HepG2 (cell line): ENCODE measurements around the gene CMTM3. TPM values are rescaled to one million over a fixed set of nuclear protein-coding genes. Genes with fewer than 3 reads are reported as not detected.
A peak's percentile ranks its signal among the peaks of the same experiment; 100 is the strongest.

Source experiments
- BORCS8-MEF2B ChIP-seq: sonication (generic); formaldehyde crosslinking; IDR thresholded peaks from 2 replicates; pipeline ENCODE4 v1.8.0; 2022; ENCODE audit warnings: mild to moderate bottlenecking, missing genetic modification reagents
- CENPX ChIP-seq: sonication (generic); formaldehyde crosslinking; IDR thresholded peaks from 2 replicates; pipeline ENCODE4 v1.9.0; 2021; ENCODE audit warnings: mild to moderate bottlenecking, missing genetic modification reagents, moderate library complexity
- FUBP1 ChIP-seq: sonication (generic); formaldehyde crosslinking; IDR thresholded peaks from 2 replicates; pipeline ENCODE4 v1.5.1; 2020; ENCODE audit warnings: missing genetic modification reagents, mild to moderate bottlenecking, borderline replicate concordance
- HOXD1 ChIP-seq: sonication (generic); formaldehyde crosslinking; IDR thresholded peaks from 2 replicates; pipeline ENCODE4 v1.5.0; 2020; ENCODE audit warnings: missing genetic modification reagents
- KDM5B ChIP-seq: sonication (generic); formaldehyde crosslinking; IDR thresholded peaks from 2 replicates; pipeline ENCODE4 v1.4.0; 2020; ENCODE audit warnings: missing genetic modification reagents, mild to moderate bottlenecking, borderline replicate concordance
- MEIS1 ChIP-seq: sonication (generic); formaldehyde crosslinking; IDR thresholded peaks from 2 replicates; pipeline ENCODE4 v1.9.0; 2021; ENCODE audit warnings: mild to moderate bottlenecking, missing genetic modification reagents, moderate library complexity, borderline replicate concordance
- MNT ChIP-seq: fragments of 450-650 bp; IDR thresholded peaks from 2 replicates; pipeline ENCODE4 v1.6.1; 2016
- NFIB ChIP-seq: sonication (generic); formaldehyde crosslinking; IDR thresholded peaks from 2 replicates; pipeline ENCODE4 v1.9.0; 2021; ENCODE audit warnings: missing genetic modification reagents, mild to moderate bottlenecking, borderline replicate concordance
- ONECUT2 ChIP-seq: sonication (generic); formaldehyde crosslinking; IDR thresholded peaks from 2 replicates; pipeline ENCODE4 v1.4.0; 2020; ENCODE audit warnings: missing genetic modification reagents
- PITX1 ChIP-seq: sonication (generic); formaldehyde crosslinking; IDR thresholded peaks from 2 replicates; pipeline ENCODE4 v1.5.1; 2020; ENCODE audit warnings: mild to moderate bottlenecking, missing genetic modification reagents
- ZBTB44 ChIP-seq: sonication (generic); formaldehyde crosslinking; IDR thresholded peaks from 2 replicates; pipeline ENCODE4 v1.4.0; 2020; ENCODE audit warnings: missing genetic modification reagents
- ZFP41 ChIP-seq: sonication (generic); formaldehyde crosslinking; IDR thresholded peaks from 2 replicates; pipeline ENCODE4 v1.4.0; 2020; ENCODE audit warnings: mild to moderate bottlenecking, missing genetic modification reagents, borderline replicate concordance
- ZNF33B ChIP-seq: sonication (generic); formaldehyde crosslinking; IDR thresholded peaks from 2 replicates; pipeline ENCODE4 v1.5.1; 2020; ENCODE audit warnings: mild to moderate bottlenecking, missing genetic modification reagents
- ZNF407 ChIP-seq: sonication (generic); formaldehyde crosslinking; IDR thresholded peaks from one replicate; pipeline ENCODE4 v1.5.1; 2020; ENCODE audit warnings: mild to moderate bottlenecking, missing genetic modification reagents; ENCODE audit errors: not compliant biosample characterization
- polyA plus RNA-seq, 8 experiments: library from polyadenylated mRNA; depleted of rRNA in 3 of 8; stranded (reverse) in 7 of 8; unstranded in 1 of 8; fragments of >200 nt; fragmentation: Illumina TruSeq in 4 of 8; extraction: Trizol in 4 of 8; gene quantifications; 2 replicates each; pipeline versions ENCODE4 v1.2.1 to v1.2.3, GENCODE V29; 2011 to 2016; ENCODE audit warnings: low read depth in 4 of 8, missing spikeins in 1 of 8, mixed read lengths in 1 of 8; ENCODE audit not compliant: insufficient read depth in 1 of 8
- total RNA-seq, 5 experiments: library from RNA; depleted of rRNA; stranded (reverse); fragments of >200 nt; fragmentation: Illumina TruSeq; extraction: Trizol; gene quantifications; 2 replicates each; pipeline ENCODE4 v1.2.3, GENCODE V29; 2016; ENCODE audit warnings: low read depth in 1 of 5

Gene CMTM3
- total and polyA plus RNA-seq, 2 of the 13 experiments (the other 11 are each of a cell fraction or from before 2014, with no cell fraction given): 29.2 to 48.7 TPM

DNA sequence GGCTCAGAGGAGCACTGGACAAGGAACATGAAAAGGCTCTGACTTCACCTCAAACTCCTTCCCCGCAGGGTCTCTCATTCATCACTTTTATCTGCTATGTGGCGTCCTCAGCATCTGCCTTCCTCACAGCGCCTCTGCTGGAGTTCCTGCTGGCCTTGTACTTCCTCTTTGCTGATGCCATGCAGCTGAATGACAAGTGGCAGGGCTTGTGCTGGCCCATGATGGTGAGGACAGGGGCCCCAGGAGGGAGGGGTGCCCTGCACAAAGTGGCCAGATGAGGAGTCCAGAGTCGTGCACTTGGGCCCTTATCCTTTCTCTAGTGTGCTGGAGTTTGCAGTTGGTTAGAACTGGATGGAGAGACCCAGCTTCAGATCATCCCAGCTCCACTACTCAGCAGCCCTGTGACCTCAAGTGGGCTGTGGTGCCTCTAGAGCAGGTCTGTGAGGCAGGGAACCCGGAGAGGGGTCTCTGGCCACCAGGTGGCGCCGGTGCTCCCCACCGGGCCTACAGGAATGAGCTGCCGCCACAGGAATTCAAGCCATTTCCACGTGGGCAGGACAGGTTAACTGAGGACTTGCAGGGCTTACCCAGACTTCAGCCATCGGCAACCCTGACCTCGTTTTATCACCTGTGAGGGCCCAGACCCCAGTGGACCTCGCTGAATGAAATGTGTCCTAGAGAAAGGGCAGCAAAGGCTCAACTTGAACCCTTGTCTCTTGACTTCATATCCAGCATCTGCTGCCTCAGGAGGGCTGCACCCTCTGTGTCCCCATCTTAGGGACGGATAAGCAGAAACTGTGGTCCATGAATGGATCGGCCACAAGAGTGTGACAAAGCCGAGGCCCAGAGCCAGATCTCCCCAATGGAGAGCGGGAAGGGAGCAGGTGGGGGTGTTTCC is 4.0 kb downstream of the CMTM3 start (continued):
- TF ChIP-seq ZBTB44 (CRISPR knock-in tag): peak; percentile 63; the same call in 1 of the 2 replicates
- no peak for TF ChIP-seq NFIB (CRISPR knock-in tag)
- TF ChIP-seq MNT: peak; percentile 74
- TF ChIP-seq ONECUT2 (CRISPR knock-in tag): 0 out of 2 replicates have a peak, but pooled peaks have one; percentile 14
- no peak for TF ChIP-seq ZNF33B (CRISPR knock-in tag)
- TF ChIP-seq CENPX (CRISPR knock-in tag): no peak
- TF ChIP-seq MEIS1: peak; percentile 90
- no peak for TF ChIP-seq HOXD1 (CRISPR knock-in tag)
- peak; percentile 70 for TF ChIP-seq PITX1
- TF ChIP-seq FUBP1: no peak
- peak; percentile 93 for TF ChIP-seq BORCS8-MEF2B (CRISPR knock-in tag)
- TF ChIP-seq ZFP41 (CRISPR knock-in tag): peak; percentile 92; the same call in 1 of the 2 replicates
- peak; percentile 95; the same call in 1 of the 2 replicates for TF ChIP-seq KDM5B (CRISPR knock-in tag)
- peak; percentile 67 for TF ChIP-seq ZNF407
